Nephron (organoid): Measurements from ENCODE around the gene GRAP2.

Experiments
- H3K27ac Mint-ChIP-seq, 3 experiments: 2 replicates each; pipeline ENCODE4 v1.8.0; 2020; ENCODE audit warnings: mixed read lengths in 3 of 3, mild to moderate bottlenecking in 2 of 3, moderate library complexity in 1 of 3
- H3K27me3 Mint-ChIP-seq: 2 replicates; pipeline ENCODE4 v1.8.0; 2021; ENCODE audit warnings: low read depth, mild to moderate bottlenecking, moderate library complexity, mixed read lengths
- H3K36me3 Mint-ChIP-seq: 2 replicates; pipeline ENCODE4 v1.8.0; 2020; ENCODE audit warnings: low read depth, mixed read lengths
- H3K4me1 Mint-ChIP-seq: 2 replicates; pipeline ENCODE4 v1.8.0; 2020; ENCODE audit warnings: mixed read lengths
- H3K4me3 Mint-ChIP-seq, 3 experiments: 2 replicates each; pipeline ENCODE4 v1.8.0; 2020; ENCODE audit warnings: mild to moderate bottlenecking in 3 of 3, mixed read lengths in 3 of 3, moderate library complexity in 2 of 3
- H3K9me3 Mint-ChIP-seq: 2 replicates; pipeline ENCODE4 v1.8.0; 2020; ENCODE audit warnings: mixed read lengths
- CTCF ChIP-seq, 3 experiments: fragments of 200-600 bp; sonication (generic); IDR thresholded peaks; one replicate each; pipeline ENCODE4 v1.5.0; 2021; ENCODE audit warnings: antibody characterized with exemption in 3 of 3; ENCODE audit not compliant: unreplicated experiment in 3 of 3

Gene GRAP2

GRCh38 chr22:39936523-39937145 is 35.8 kb downstream of the GRAP2 start:
- no peak overlapping the region for H3K4me3 Mint-ChIP-seq
- H3K4me1 Mint-ChIP-seq: no peaks in the 10 kb centered on the region
- no peaks in the 10 kb centered on the region for H3K36me3 Mint-ChIP-seq
- H3K27ac Mint-ChIP-seq: no peak overlapping the region
- peaks cover 20% of the 10 kb centered on the region for H3K27me3 Mint-ChIP-seq
- no peak for TF ChIP-seq CTCF (IDR thresholded peaks at IDR 0.05; ENCODE audit: unreplicated experiment in 3 of 3)
- no peaks in the 10 kb centered on the region for H3K9me3 Mint-ChIP-seq

DNA sequence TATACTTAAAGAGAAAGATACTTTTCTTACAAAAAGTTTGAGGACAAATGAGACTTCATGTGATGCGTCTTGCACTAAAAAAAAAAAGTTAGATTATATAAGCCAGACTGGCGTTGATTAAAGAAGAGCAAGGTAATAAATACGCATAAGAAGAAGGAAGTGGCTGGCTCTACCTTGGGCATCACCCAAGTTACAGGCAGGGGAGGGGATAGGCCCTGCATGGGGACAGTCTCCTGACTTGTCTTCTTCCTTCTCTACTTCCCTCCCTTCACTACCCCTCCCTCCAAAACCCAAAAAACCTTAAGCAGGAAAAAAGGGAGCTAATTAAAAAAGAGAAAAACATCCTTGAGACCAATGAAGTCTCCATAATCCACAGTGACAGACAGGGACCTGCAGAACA is 37.0 kb downstream of the GRAP2 start:
- Mint-ChIP-seq H3K27ac (no peak overlapping the region), H3K36me3 (no peaks in the 10 kb centered on the region), H3K4me3 (no peak overlapping the region), H3K4me1 (no peaks in the 10 kb centered on the region), H3K27me3 (peaks cover 20% of the 10 kb centered on the region), H3K9me3 (no peaks in the 10 kb centered on the region)
- no peak for TF ChIP-seq CTCF (IDR thresholded peaks at IDR 0.05; ENCODE audit: unreplicated experiment in 3 of 3)

DNA sequence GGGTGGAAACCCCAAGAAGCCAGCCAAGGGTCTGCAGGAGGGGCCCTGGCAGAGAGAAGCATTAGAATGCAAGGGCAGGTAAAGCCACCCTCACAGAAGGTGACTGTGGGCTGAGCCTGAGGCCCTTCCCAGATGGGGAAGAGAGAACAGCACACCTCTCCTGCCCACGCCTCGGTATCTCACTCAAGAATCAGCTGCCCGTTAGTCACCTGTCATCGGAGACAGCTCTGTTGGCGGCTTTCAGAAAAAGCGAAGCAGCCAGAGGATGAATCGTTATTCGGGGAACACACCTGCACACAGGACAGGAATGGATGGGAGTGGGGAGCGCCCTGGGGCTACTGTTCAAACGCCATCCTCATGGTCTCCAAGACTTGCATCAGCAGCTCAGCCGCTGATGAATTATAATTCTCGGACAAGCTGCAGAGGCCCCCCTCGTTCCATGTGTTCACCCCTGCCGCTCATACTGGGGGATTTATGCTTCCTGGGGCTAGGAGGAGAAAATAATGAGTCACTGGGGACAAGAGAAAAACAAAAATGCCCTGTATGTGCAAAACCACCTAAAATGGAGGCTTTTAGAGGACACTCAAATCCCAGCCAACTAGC is 37.7 kb downstream of the GRAP2 start:
- Mint-ChIP-seq H3K27me3 (peaks cover 20% of the 10 kb centered on the region), H3K4me1 (no peaks in the 10 kb centered on the region), H3K27ac (no peak overlapping the region), H3K4me3 (no peak overlapping the region), H3K36me3 (no peaks in the 10 kb centered on the region), H3K9me3 (no peaks in the 10 kb centered on the region)
- TF ChIP-seq CTCF (IDR thresholded peaks at IDR 0.05; ENCODE audit: unreplicated experiment in 3 of 3): no peak

- TF ChIP-seq CTCF (IDR thresholded peaks at IDR 0.05; ENCODE audit: unreplicated experiment in 3 of 3): no peak
- H3K27ac Mint-ChIP-seq: no peak overlapping the region
- H3K36me3 Mint-ChIP-seq: no peaks in the 10 kb centered on the region
- peaks cover 20% of the 10 kb centered on the region for H3K27me3 Mint-ChIP-seq
- peaks cover 9% of the 10 kb centered on the region for H3K4me1 Mint-ChIP-seq
- H3K9me3 Mint-ChIP-seq: no peaks in the 10 kb centered on the region
- H3K4me3 Mint-ChIP-seq: no peak overlapping the region
These were observed 38.9 kb downstream of the GRAP2 start for GRCh38 chr22:39939830-39940229.

GRCh38 chr22:39940757-39941305 is 39.9 kb downstream of the GRAP2 start:
- Mint-ChIP-seq H3K36me3 (no peaks in the 10 kb centered on the region), H3K27me3 (peaks cover 16% of the 10 kb centered on the region), H3K4me3 (no peak overlapping the region), H3K4me1 (peaks cover 14% of the 10 kb centered on the region), H3K9me3 (no peaks in the 10 kb centered on the region), H3K27ac (no peak overlapping the region)
- no peak for TF ChIP-seq CTCF (IDR thresholded peaks at IDR 0.05; ENCODE audit: unreplicated experiment in 3 of 3)

DNA sequence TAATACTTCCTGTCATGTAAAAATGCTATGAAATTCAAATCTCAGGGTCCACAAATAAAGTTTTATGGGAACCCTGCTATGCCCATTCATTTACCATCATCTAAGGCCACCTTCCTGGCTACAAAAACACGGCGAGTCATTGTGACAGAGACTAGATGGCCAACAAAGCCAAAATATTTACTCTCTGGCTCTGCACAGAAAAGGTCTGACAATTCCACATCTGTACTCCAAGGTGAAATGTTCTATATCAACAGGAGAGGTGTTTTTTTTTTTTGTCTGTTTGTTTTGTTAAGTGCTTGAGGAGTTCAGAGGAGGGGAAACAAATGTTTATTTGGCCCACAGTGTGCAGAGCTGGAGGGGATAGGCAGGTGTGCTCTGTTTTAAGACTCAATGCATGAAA is 40.7 kb downstream of the GRAP2 start:
- peaks cover 16% of the 10 kb centered on the region for H3K4me1 Mint-ChIP-seq
- peaks cover 12% of the 10 kb centered on the region for H3K27me3 Mint-ChIP-seq
- H3K4me3 Mint-ChIP-seq: no peak overlapping the region
- H3K27ac Mint-ChIP-seq: no peak overlapping the region
- H3K9me3 Mint-ChIP-seq: no peaks in the 10 kb centered on the region
- H3K36me3 Mint-ChIP-seq: no peaks in the 10 kb centered on the region
- TF ChIP-seq CTCF (IDR thresholded peaks at IDR 0.05; ENCODE audit: unreplicated experiment in 3 of 3): no peak
